Measurements from ENCODE around the gene REL.
"Not testable (repeated sequence)": the region's sequence is repeated elsewhere in the genome, so short reads cannot be mapped to it uniquely, and the experiment has no call there.

REL gene

GRCh38 chr2:60926741-60927552 lies 45.6 kb downstream of the REL start:
- DNase-seq = no peak

- not testable (repeated sequence) for DNase-seq
These were observed 50.7 kb downstream of the REL start for GRCh38 chr2:60932061-60932460.

- no peak for DNase-seq
These were observed 51.6 kb downstream of the REL start for GRCh38 chr2:60932954-60933353.

DNA sequence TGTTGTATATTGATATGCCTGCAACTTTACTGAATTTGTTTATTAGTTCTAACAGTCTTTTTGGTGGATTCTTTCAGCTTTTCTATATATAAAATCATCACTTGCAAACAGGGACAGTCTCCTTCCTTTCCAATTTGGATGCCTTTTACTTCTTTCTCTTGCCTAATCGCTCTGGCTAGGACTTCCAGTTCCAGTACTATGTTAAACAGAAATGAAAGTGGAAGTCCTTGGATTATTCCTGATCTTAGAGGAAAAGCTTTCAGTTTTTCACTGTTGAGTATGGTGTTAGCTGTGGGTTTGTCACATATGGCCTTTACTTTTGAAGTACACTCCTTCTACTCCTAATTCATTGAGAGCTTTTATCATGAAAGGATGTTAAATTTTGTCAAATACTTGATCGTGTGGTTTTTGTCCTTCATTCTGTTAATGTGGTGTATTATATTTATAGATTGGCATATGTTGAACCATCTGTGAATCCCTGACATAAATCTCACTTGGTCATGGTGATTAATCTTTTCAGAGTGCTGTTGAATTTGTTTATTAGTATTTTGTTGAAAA lies 52.9 kb downstream of the REL start:
- peak; percentile 70 for DNase-seq

GRCh38 chr2:60936757-60937156 lies 55.4 kb downstream of the REL start:
- DNase-seq = peak; percentile 77

GRCh38 chr2:60938301-60938700 lies 56.9 kb downstream of the REL start:
- no peak for DNase-seq

DNA sequence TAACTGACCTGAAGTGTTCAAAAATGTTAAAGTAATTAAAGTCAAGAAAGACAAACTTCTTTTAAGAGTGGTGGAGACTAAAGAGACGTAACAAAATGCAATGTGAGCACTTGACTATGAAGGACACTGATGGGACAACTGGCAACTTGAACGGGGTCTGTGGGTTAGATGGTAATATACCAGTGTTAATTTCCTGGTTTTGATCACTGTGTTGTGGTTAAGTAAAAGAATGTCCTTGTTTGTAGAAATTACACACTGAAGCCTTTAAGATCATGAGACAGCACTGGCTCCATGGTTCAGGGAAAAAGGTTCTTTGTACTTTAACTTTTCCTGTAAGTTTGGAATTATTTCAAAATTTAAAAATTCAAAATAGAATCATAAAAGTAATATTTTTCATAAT lies 58.2 kb downstream of the REL start:
- DNase-seq = no peak

- peak; percentile 93 for DNase-seq
These were observed 64.0 kb downstream of the REL start for GRCh38 chr2:60945341-60945740.

- no peak for DNase-seq
These were observed 65.7 kb downstream of the REL start for GRCh38 chr2:60947056-60947455.

DNA sequence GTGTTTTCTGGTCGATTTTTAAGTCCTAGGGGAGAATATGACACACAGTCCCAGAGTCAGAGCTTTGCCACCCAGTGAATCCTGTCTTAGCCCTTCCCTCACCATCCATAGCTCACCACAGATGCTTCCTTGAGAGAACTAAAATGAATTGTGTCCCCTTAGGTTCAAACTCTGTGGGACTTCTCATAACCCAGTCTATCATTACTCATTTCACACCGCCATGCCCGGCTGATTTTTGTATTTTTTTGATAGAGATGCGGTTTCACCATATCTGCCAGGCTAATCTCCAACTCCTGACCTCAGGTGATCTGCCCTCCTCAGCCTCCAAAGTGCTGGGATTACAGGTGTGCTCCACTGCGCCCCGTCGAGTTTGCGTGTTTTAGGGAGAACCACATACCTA lies 66.8 kb downstream of the REL start:
- DNase-seq = no peak

- no peak for DNase-seq
These were observed 67.7 kb downstream of the REL start for GRCh38 chr2:60948926-60949579.

- DNase-seq = no peak
These were observed 72.8 kb downstream of the REL start for GRCh38 chr2:60954139-60954538.

DNA sequence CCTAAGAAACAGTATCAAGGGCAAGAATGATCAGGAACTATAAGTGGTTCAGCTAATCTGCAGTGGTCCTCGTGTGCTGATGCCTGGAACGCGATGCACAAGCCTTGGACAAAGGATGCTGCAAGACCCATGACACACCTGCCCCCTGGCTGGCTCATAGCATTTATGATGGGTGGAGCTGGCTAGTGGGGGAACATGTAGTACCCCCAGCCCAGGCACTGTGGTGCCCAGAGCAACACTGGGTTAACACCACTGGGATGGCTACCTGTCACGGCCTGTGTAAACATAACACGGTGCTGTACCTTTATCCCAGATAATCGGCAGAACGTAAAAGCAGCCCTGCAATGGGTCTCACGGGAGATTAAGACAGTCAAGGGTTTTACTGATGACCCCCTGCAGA lies 75.8 kb downstream of the REL start:
- no peak for DNase-seq

DNA sequence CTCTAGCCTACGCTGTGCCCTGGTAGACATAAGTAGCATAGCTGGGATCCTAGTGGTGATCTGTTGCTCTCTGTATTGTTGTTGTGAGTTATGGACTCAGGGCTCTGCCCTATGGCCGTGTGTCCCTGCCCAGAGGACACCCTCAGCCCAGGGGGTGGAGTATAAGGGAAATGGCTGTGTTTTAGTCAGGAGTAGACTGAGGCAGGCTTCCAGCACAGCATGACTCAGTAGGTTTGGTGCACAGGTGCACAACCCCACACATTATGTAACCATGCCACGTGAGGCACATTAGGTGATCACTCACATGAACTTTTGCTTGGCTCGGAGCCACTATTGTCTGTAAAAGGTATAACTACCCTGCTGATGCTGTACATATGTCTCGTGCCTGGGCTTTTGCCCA lies 76.3 kb downstream of the REL start:
- peak; percentile 73 for DNase-seq

- DNase-seq = no peak
These were observed 77.0 kb downstream of the REL start for GRCh38 chr2:60958361-60958760.

DNA sequence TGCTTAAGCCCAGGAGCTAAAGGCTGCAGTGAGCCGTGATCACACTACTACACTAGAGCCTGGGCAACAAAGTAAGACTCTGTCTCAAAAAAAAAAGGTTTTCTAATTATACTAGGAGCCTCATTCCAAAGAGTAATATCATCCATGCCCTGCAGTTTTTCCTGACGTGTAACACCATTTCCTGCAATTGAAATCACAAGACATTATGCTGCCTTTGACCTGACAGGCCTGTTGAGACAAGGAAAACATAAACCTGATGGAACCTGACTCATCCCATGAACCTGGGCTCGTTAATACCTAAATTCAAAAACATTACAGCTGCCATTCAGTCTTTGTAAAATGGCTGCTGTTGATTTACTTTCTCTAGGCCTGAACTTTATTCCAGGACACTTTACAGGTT lies 77.4 kb downstream of the REL start:
- peak; percentile 14 for DNase-seq

- DNase-seq = no peak
These were observed 78.1 kb downstream of the REL start for GRCh38 chr2:60959501-60959900.

DNA sequence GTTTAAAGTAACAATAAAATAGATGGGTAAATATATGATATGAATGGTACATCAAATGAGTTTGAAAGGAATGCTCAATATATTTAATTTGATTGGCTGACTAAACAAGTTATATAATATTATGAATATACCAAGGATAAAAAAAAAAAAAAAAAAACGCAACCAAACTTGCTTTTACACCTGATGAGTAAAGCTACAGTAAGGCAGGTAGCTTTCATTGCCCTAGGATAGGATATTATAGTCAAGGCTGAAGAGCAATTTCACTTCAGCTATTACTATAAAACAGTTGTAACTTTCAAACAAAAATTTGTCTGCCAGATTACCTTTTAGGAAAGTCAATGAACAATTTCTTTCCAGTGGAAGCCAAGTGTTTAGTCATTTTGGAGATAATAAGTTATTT lies 79.3 kb downstream of the REL start:
- DNase-seq = no peak

DNA sequence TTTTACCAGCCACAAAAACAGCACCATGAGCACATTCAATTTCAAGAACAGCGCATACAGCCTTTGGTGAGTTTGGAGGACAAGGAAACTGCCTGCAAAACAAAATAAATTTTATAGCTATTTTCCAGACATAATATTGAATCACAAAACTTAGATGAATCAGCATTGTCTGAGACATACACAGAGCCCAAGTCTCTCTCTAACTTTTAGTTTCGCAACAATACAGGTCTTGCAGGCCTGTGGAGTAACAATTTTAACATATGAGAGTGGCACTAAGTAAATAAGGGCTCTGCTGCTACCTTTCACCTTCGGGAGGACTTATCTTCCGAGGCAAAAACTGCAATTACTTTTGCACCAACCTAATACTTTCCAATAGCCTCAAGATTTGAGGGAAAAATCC lies 80.1 kb downstream of the REL start:
- no peak for DNase-seq

DNA sequence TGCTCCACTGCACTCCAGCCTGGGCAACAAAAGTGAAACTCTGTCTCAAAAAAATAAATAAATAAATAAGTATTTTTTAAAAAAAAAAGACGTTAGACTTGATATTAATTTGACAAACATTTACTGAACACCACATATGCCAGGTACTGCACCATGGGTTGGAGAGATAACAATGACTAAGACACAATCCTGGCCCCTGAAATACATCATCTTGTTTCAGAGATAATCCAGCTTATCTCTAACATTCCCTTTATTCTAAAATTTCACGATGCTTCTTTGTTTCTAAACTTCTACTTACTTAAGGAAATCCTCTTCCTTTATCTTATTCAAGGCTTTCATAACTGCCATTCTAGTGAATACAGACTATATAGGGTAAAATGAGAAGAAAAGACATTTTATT lies 81.2 kb downstream of the REL start:
- DNase-seq = no peak

GRCh38 chr2:60963190-60963589 lies 81.8 kb downstream of the REL start:
- no peak for DNase-seq

- DNase-seq = no peak
These were observed 83.5 kb downstream of the REL start for GRCh38 chr2:60964651-60965498.

- no peak for DNase-seq
These were observed 84.1 kb downstream of the REL start for GRCh38 chr2:60965499-60965785.

Measured in NCI-H2171 treated with DMSO at 0.1 percent for 48 hours (cell line).